A673 (cell line): ENCODE results near the gene ASPRV1. TPM values are rescaled to one million over a fixed set of nuclear protein-coding genes. Genes with fewer than 3 reads are reported as not detected.

Experiments used
- BruUV-seq: library from RNA; stranded (reverse); fragments of 400-500 nt; replicated peaks from 2 replicates; lab custom pipeline; 2021; lab: Mats Ljungman, UMichigan
- CTCF ChIA-PET: fragments of 300-600 bp; sonication (Branson Sonifier 250); formaldehyde crosslinking; loops from one replicate; lab custom pipeline; 2022; ENCODE audit warnings: antibody characterized with exemption; lab: Charles Lee
- POLR2A ChIA-PET: fragments of 300-600 bp; sonication (Branson Sonifier 250); formaldehyde crosslinking; loops from one replicate; lab custom pipeline; 2022; ENCODE audit warnings: antibody characterized with exemption; ENCODE audit not compliant: low non-redundant PET; lab: Charles Lee
- DNase-seq: peaks from one replicate; pipeline ENCODE4 v3.0.0-alpha.2; 2015; ENCODE audit warnings: low spot score
- H3K27ac ChIP-seq: fragments of 200-600 bp; sonication (generic); 2 replicates; pipeline ENCODE4 v1.5.1; 2016; ENCODE audit warnings: mixed run types, low read depth, mild to moderate bottlenecking, mixed read lengths, antibody characterized with exemption, low read length; ENCODE audit not compliant: poor library complexity, severe bottlenecking
- H3K27me3 ChIP-seq: fragments of 200-600 bp; sonication (generic); replicated peaks from 2 replicates; pipeline ENCODE4 v1.6.1; 2017; ENCODE audit warnings: mixed run types, low read depth, mild to moderate bottlenecking, mixed read lengths, antibody characterized with exemption, low read length; ENCODE audit not compliant: insufficient read depth, poor library complexity
- H3K36me3 ChIP-seq: fragments of 200-600 bp; sonication (generic); 2 replicates; pipeline ENCODE4 v1.6.1; 2016; ENCODE audit warnings: mixed run types, mild to moderate bottlenecking, mixed read lengths, antibody characterized with exemption, low read length; ENCODE audit not compliant: insufficient read depth, poor library complexity, severe bottlenecking
- H3K4me1 ChIP-seq: fragments of 200-600 bp; sonication (generic); 2 replicates; pipeline ENCODE4 v1.6.1; 2017; ENCODE audit warnings: mixed run types, mild to moderate bottlenecking, mixed read lengths, antibody characterized with exemption, low read length; ENCODE audit not compliant: insufficient read depth, poor library complexity, severe bottlenecking
- H3K4me3 ChIP-seq: fragments of 200-600 bp; sonication (generic); 2 replicates; pipeline ENCODE4 v1.5.1; 2016; ENCODE audit warnings: low read depth, mixed run types, mild to moderate bottlenecking, mixed read lengths, low read length; ENCODE audit not compliant: poor library complexity, severe bottlenecking
- H3K9me3 ChIP-seq: fragments of 200-600 bp; sonication (generic); 2 replicates; pipeline ENCODE4 v1.6.1; 2016; ENCODE audit warnings: mixed run types, low read depth, mild to moderate bottlenecking, mixed read lengths, antibody characterized with exemption, low read length; ENCODE audit not compliant: poor library complexity, severe bottlenecking
- CTCF ChIP-seq: fragments of 300-800, 200-600 bp; sonication (generic); conservative IDR thresholded peaks from 2 replicates; pipeline ENCODE4 v1.5.1; 2017; ENCODE audit warnings: low read depth, mild to moderate bottlenecking, antibody characterized with exemption, low read length, moderate library complexity, mixed read lengths
- EZH2 ChIP-seq: fragments of 200-600 bp; sonication (generic); IDR thresholded peaks from 2 replicates; pipeline ENCODE4 v1.6.1; 2017; ENCODE audit warnings: borderline replicate concordance, low read depth, mild to moderate bottlenecking, mixed read lengths, antibody characterized with exemption, low read length; ENCODE audit not compliant: poor library complexity, severe bottlenecking
- intact Hi-C: fragments of 100-400 bp; cut with micrococcal nuclease; formaldehyde crosslinking; loops from one replicate; pipeline ENCODE4 v1.10.0; 2022; ENCODE audit not compliant: unreplicated experiment
- total RNA-seq: library from RNA; stranded (reverse); gene quantifications from 2 replicates; pipeline ENCODE4 v1.2.3, GENCODE V29; 2021

Gene ASPRV1
- total RNA-seq, 1 experiment from 2014 or later: 0.73 TPM

- intact Hi-C loops: no loop called here
- no peaks in the 10 kb centered on the region for H3K4me1 ChIP-seq
- no peak overlapping the region for H3K4me3 ChIP-seq
- no TSS peak for BruUV-seq
- TF ChIP-seq EZH2 (no peak), CTCF (no peak)
- ChIA-PET CTCF (interaction anchor here (0.6 kb wide), 1 partner anchor 129 kb away, joined by 3 read pairs; no protein-coding TSS in a partner anchor), POLR2A (no interaction called here)
- H3K27me3 ChIP-seq: no peaks in the 10 kb centered on the region
- no peak overlapping the region for H3K27ac ChIP-seq
- H3K9me3 ChIP-seq: no peaks in the 10 kb centered on the region
- H3K36me3 ChIP-seq: no peaks in the 10 kb centered on the region
- DNase-seq: no peak
These were observed 24.5 kb downstream of the ASPRV1 start for GRCh38 chr2:69936906-69937305.

DNA sequence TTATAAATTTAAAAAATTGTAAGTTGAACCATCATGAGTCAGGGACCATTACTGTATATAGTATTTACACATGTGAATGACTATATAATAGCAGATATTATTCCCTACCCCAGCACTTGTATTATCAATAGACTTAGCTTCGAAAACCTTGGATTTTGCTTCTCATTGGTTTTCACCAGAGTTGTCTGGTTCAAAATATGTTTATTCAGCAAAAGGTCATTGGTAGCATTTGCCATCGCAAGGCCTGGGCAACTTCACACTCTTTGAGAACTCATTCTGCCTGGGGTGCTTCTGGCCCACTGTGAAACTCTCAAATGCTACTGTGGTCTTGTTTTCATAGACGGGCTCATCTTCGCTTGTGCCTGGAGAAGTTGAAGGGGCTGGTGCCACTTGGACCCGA lies 26.4 kb downstream of the ASPRV1 start:
- H3K27ac ChIP-seq: no peak overlapping the region
- ChIA-PET POLR2A (no interaction called here), CTCF (no interaction called here)
- intact Hi-C loops: no loop called here
- BruUV-seq: no TSS peak
- no peak overlapping the region for H3K4me3 ChIP-seq
- no peaks in the 10 kb centered on the region for H3K9me3 ChIP-seq
- no peaks in the 10 kb centered on the region for H3K27me3 ChIP-seq
- DNase-seq: no peak
- H3K4me1 ChIP-seq: no peaks in the 10 kb centered on the region
- no peaks in the 10 kb centered on the region for H3K36me3 ChIP-seq
- no peak for TF ChIP-seq EZH2
- no peak for TF ChIP-seq CTCF

DNA sequence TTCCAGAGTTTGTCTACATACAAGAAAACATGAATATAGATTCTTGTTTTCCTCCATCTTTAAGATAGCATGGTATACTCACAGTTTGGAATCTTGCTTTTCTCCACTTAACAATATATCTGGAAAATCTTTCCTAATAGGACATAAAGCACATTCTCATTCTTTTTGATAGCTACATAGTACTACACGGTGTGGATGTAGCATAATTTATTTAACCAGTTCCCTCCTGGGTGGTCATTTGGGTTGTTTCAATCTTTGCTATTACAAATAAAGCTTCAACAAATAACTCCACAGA lies 26.9 kb downstream of the ASPRV1 start:
- intact Hi-C loops: no loop called here
- H3K4me3 ChIP-seq: no peak overlapping the region
- POLR2A ChIA-PET: no interaction called here
- TF ChIP-seq EZH2 (no peak), CTCF (no peak)
- no peaks in the 10 kb centered on the region for H3K27me3 ChIP-seq
- no peak for DNase-seq
- no peaks in the 10 kb centered on the region for H3K9me3 ChIP-seq
- H3K36me3 ChIP-seq: no peaks in the 10 kb centered on the region
- no peaks in the 10 kb centered on the region for H3K4me1 ChIP-seq
- no TSS peak for BruUV-seq
- H3K27ac ChIP-seq: no peak overlapping the region
- CTCF ChIA-PET: no interaction called here
